GM23248 (cell line): ENCODE results near the gene UPP1.

Experiments used
- EZH2 ChIP-seq: fragments of 200-600 bp; sonication (generic); IDR thresholded peaks from 2 replicates; pipeline ENCODE4 v1.6.1; 2018; ENCODE audit warnings: antibody characterized with exemption, mild to moderate bottlenecking; ENCODE audit not compliant: insufficient read depth, poor library complexity, severe bottlenecking
- EZH2phosphoT487 ChIP-seq: fragments of 200-600 bp; sonication (generic); IDR thresholded peaks from 2 replicates; pipeline ENCODE4 v1.6.1; 2018; ENCODE audit warnings: antibody characterized with exemption, moderate library complexity, mild to moderate bottlenecking, low read depth; ENCODE audit not compliant: insufficient read depth

- no peak for TF ChIP-seq EZH2
- TF ChIP-seq EZH2phosphoT487: no peak
These were observed 51.1 kb downstream of the UPP1 start for GRCh38 chr7:48140001-48140681.
